HG03139 (cell line): ENCODE data around the gene VEZT.
"Not testable (repeated sequence)": the region's sequence is repeated elsewhere in the genome, so short reads cannot be mapped to it uniquely, and the experiment has no call there.

Source experiments
- ATAC-seq: cut with Tn5 transposase; IDR thresholded peaks from one replicate; pipeline ENCODE4 v1.9.1; 2021; ENCODE audit not compliant: unreplicated experiment

Gene VEZT

GRCh38 chr12:95220726-95221125 is 3.1 kb downstream of the VEZT start:
- ATAC-seq = no peak

GRCh38 chr12:95224202-95225170 is 6.9 kb downstream of the VEZT start:
- ATAC-seq = no peak

GRCh38 chr12:95225645-95226212 is 8.1 kb downstream of the VEZT start:
- ATAC-seq = no peak

- no peak for ATAC-seq
These were observed 10.3 kb downstream of the VEZT start for GRCh38 chr12:95227818-95228356.

- no peak for ATAC-seq
These were observed 11.0 kb downstream of the VEZT start for GRCh38 chr12:95228617-95229016.

- no peak for ATAC-seq
These were observed 12.0 kb downstream of the VEZT start for GRCh38 chr12:95229636-95230035.

- no peak for ATAC-seq
These were observed 12.7 kb downstream of the VEZT start for GRCh38 chr12:95230313-95230712.

GRCh38 chr12:95231190-95231589 is 13.6 kb downstream of the VEZT start:
- ATAC-seq = no peak

- not testable (repeated sequence) for ATAC-seq
These were observed 16.6 kb downstream of the VEZT start for GRCh38 chr12:95234187-95234586.

GRCh38 chr12:95235621-95236020 is 18.0 kb downstream of the VEZT start:
- ATAC-seq = not testable (repeated sequence)

- no peak for ATAC-seq
These were observed 19.7 kb downstream of the VEZT start for GRCh38 chr12:95237315-95237714.

GRCh38 chr12:95238150-95238549 is 20.5 kb downstream of the VEZT start:
- no peak for ATAC-seq

GRCh38 chr12:95239216-95239615 is 21.6 kb downstream of the VEZT start:
- ATAC-seq = no peak

GRCh38 chr12:95239835-95240234 is 22.2 kb downstream of the VEZT start:
- ATAC-seq = not testable (repeated sequence)

GRCh38 chr12:95240556-95240955 is 22.9 kb downstream of the VEZT start:
- no peak for ATAC-seq

- ATAC-seq = not testable (repeated sequence)
These were observed 23.5 kb downstream of the VEZT start for GRCh38 chr12:95241138-95241537.

GRCh38 chr12:95241761-95242506 is 24.3 kb downstream of the VEZT start:
- ATAC-seq = no peak

GRCh38 chr12:95243497-95244183 is 26.0 kb downstream of the VEZT start:
- no peak for ATAC-seq

- no peak for ATAC-seq
These were observed 26.7 kb downstream of the VEZT start for GRCh38 chr12:95244350-95244749.

GRCh38 chr12:95248095-95248494 is 30.5 kb downstream of the VEZT start:
- ATAC-seq = no peak
